ENCODE results near the gene DELE1.

DELE1 gene

GRCh38 chr5:141941307-141941706 lies 17.6 kb downstream of the DELE1 start:
- no peak for DNase-seq (ENCODE audit: low read depth)
- no peak overlapping the region for H3K4me3 ChIP-seq (ENCODE audit: low read depth, low read length)
- TF ChIP-seq CTCF (IDR thresholded peaks at IDR 0.05; ENCODE audit: low read depth, low read length, missing control alignments): no peak

- no peak for DNase-seq (ENCODE audit: low read depth)
- no peak overlapping the region for H3K4me3 ChIP-seq (ENCODE audit: low read depth, low read length)
- TF ChIP-seq CTCF (IDR thresholded peaks at IDR 0.05; ENCODE audit: low read depth, low read length, missing control alignments): no peak
Observed at GRCh38 chr5:141941779-141942178, 18.1 kb downstream of the DELE1 start.

- DNase-seq (ENCODE audit: low read depth): no peak
Observed at GRCh38 chr5:141942185-141942857, 18.6 kb downstream of the DELE1 start.

GRCh38 chr5:141944076-141944475 lies 20.4 kb downstream of the DELE1 start:
- TF ChIP-seq CTCF (IDR thresholded peaks at IDR 0.05; ENCODE audit: low read depth, low read length, missing control alignments): no peak
- H3K4me3 ChIP-seq (ENCODE audit: low read depth, low read length): no peak overlapping the region
- DNase-seq (ENCODE audit: low read depth): no peak

More at GRCh38 chr5:141942185-141942857, 18.6 kb downstream of the DELE1 start:
- no peak overlapping the region for H3K4me3 ChIP-seq (ENCODE audit: low read depth, low read length)
- no peak for TF ChIP-seq CTCF (IDR thresholded peaks at IDR 0.05; ENCODE audit: low read depth, low read length, missing control alignments)

GRCh38 chr5:141945511-141946051 lies 21.9 kb downstream of the DELE1 start:
- H3K4me3 ChIP-seq (ENCODE audit: low read depth, low read length): no peak overlapping the region
- TF ChIP-seq CTCF (IDR thresholded peaks at IDR 0.05; ENCODE audit: low read depth, low read length, missing control alignments): no peak
- DNase-seq (ENCODE audit: low read depth): no peak

- no peak for DNase-seq (ENCODE audit: low read depth)
- TF ChIP-seq CTCF (IDR thresholded peaks at IDR 0.05; ENCODE audit: low read depth, low read length, missing control alignments): no peak
Observed at GRCh38 chr5:141947316-141947715, 23.6 kb downstream of the DELE1 start.

GRCh38 chr5:141948812-141949211 lies 25.1 kb downstream of the DELE1 start:
- TF ChIP-seq CTCF (IDR thresholded peaks at IDR 0.05; ENCODE audit: low read depth, low read length, missing control alignments): no peak
- no peak overlapping the region for H3K4me3 ChIP-seq (ENCODE audit: low read depth, low read length)
- no peak for DNase-seq (ENCODE audit: low read depth)

More at GRCh38 chr5:141947316-141947715, 23.6 kb downstream of the DELE1 start:
- H3K4me3 ChIP-seq (ENCODE audit: low read depth, low read length): no peak overlapping the region

Data from GM12864 (cell line).